GM19372 (cell line): Measurements from ENCODE around the gene ANKFY1.
"Not testable (repeated sequence)": the region's sequence is repeated elsewhere in the genome, so short reads cannot be mapped to it uniquely, and the experiment has no call there.

Source experiments
- ATAC-seq: cut with Tn5 transposase; IDR thresholded peaks from one replicate; pipeline ENCODE4 v1.9.1; 2021; ENCODE audit warnings: mild to moderate bottlenecking, low read depth, moderate library complexity; ENCODE audit not compliant: unreplicated experiment

ANKFY1 gene

DNA sequence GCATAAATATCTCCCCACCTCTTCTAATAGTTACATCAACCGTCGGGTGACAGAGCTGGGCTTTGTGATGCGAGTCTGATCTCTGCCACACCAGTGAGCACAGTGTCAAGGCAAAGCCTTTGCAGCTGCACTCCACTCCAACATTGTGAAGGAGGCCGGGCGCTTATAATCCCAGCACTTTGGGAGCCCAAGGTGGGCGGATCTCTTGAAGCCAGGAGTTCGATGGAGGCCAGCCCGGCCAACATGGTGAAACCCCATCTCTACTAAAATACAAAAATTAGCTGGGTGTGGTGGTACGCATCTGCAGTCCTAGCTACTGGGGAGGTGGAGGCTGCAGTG lies 101.8 kb downstream of the ANKFY1 start:
- ATAC-seq = no peak

GRCh38 chr17:4161192-4161966 lies 102.4 kb downstream of the ANKFY1 start:
- ATAC-seq = no peak

DNA sequence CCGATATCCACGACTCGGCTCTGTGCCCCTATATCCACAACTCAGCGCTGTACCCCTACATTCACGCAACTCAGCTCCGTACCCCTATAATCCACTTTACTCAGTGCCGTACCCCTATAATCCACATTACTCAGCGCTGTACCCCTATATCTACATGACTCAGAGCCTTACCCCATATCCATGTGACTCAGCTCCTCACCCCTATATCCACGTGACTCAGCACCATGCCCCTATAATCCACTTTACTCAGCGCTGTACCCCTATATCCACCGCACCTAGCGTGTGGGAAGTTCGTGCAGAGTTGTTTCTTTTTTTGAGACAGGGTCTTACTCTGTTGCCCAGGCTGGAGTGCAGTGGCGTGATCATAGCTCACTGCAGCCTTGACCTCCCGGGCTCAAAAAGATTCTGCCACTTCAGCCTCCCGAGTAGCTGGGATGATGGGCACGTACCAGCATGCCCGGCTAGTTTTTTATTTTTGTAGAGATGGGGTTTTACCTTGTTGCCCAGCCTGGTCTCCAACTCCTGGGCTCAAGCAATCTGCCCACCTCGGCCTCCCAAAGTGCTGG lies 103.4 kb downstream of the ANKFY1 start:
- ATAC-seq = no peak

DNA sequence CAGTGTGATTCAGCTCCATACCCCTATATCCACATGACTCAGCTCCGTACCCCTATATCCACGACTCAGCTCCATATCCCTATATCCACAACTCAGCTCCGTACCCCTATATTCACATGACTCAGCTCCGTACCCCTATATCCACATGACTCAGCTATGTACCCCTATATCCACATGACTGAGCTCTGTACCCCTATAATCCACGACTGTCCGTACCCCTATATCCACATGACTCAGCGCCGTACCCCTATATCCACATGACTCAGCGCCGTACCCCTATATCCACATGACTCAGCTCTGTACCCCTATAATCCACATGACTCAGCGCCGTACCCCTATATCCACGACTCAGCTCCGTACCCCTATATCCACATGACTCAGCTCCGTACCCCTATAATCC lies 104.0 kb downstream of the ANKFY1 start:
- ATAC-seq = no peak

DNA sequence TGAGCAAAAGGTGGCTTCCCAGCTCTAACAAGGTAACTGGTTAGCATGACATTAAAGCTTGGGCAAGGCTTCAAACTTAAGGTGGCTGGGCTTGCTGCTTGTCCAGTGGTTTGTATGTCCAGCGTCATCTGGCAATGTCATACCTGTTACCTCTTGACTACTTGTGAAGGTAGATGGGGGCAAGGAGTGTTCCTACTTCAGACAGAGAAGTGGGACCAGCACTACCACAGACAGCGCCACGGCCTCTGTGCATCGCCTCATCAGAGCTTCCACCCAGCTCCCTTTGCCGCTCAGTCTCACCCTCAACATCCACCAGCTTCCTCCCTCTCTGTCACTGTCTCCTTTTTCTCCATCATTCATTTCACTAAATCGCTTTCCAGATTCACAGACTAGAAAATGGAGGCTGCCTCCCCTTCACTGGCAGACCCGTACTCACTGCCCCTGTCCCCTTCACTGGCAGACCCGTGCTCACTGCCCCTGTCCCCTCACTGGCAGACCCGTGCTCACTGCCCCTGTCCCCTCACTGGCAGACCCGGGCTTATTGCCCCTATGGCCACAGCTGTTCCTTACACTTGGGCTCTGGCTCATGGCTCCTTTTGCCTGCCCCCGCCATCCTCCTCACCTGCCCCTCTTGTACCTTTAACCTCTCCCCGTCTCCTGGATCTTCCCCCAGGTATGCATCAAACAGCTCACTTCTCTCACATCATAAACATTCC lies 106.0 kb downstream of the ANKFY1 start:
- ATAC-seq = no peak

DNA sequence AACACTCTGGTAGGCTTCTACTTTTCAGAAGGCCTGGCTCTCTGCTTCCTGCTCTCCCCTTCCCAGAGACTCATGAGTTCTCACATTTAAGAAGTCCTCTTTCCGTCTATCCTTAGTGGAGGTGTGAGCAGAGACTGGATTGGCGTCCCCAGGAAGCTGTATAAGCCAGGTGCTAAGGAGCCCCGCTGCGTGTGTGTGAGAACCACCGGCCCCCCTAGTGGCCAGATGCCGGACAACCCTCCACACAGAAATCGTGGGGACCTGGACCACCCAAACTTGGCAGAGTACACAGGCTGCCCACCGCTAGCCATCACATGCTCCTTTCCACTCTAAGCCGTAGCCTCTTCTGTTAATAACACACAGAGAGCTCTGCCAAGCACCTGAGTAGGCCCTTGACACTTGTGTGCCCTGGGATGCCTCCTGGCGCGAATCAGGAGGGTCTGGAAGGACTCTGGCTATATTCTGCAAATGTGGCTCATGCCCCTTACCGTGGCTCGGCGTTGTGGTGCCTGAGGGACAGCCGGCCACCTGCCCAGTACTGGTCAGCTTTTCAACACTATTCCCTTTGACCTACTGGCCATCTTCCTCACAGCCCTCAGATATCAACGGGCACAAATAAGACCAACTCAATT lies 106.9 kb downstream of the ANKFY1 start:
- no peak for ATAC-seq

DNA sequence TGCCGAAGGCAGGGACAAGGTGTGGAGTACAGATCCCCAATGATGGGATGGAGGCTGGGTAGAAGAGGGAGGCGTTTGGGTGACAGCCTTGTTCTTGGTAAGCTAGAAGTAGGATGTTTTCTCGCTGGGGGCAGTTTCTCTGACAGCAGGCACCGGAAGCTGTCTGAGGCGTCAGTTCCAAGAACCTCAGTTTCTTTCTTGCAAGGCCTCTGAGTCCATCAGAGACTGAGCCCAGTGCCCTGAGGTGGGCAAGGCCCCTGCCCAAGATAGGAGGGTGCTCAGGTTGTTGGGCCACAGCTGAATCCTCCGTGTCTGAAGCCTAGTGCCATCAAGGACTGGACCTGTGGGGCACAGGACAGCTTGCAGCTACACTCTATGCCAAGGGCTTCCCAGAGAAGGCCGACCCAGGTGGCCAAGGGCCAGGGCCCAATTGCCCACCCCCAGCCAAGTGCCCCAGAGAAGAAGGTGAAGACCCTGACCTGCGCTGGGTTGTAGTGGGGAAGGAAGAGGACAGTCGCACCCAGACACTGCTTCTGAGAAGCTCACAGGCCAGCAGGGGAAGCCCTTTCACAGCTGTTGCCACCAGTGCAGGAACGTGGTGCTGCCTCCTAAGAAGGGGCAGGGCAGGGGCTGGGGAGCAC lies 107.7 kb downstream of the ANKFY1 start:
- ATAC-seq = no peak

- no peak for ATAC-seq
Observed at GRCh38 chr17:4154201-4154600, 109.6 kb downstream of the ANKFY1 start.

GRCh38 chr17:4152471-4152870 lies 111.3 kb downstream of the ANKFY1 start:
- ATAC-seq = no peak

DNA sequence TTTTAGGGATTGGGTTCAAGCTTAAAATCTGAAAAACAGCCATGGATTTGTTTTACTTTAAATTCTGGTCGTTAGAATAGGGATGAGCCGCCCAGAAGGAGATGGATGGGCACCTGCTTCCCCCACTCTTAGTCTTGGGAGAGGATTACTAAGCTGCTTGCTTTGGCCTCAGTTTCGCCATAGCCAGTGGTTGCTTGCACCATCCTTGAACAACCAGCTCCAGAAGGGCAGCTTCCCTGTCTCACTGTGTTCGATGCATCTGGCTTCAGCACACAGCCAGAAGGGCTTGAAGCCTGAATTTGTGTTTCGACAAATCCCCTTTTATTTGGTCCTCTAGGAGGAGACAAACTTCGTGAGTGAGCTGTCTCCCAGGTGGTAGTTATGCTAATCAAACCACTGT lies 113.7 kb downstream of the ANKFY1 start:
- no peak for ATAC-seq

DNA sequence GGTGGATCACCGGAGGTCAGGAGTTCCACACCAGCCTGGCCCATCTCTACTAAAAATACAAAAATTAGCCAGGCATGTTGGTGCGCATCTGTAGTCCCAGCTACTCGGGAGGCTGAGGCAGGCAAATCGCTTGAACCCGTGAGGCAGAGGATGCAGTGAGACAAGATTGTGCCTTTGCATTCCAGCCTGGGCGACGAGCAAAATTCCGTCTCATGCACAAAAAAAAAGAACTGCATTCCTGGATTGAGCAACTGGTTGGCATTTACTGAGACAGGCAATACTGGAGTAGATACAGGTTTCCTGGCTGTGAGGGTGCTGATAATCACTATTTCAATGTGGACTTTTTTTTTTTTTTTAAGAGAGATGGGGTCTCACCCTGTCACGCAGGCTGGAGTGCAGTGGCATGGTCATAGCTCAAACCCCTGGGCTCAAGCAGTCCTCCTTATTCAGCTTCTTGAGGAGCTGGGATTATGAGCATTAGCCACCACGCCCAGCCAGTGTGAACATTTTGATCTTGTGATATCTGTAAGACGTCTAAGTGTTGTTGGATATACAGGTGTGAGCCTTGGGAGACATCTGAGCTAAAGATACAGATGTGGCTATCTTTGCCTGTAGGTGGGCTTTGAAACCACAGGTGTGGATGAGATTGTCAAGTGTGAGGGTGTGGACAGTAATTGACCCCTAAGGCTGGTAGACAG lies 115.0 kb downstream of the ANKFY1 start:
- no peak for ATAC-seq

DNA sequence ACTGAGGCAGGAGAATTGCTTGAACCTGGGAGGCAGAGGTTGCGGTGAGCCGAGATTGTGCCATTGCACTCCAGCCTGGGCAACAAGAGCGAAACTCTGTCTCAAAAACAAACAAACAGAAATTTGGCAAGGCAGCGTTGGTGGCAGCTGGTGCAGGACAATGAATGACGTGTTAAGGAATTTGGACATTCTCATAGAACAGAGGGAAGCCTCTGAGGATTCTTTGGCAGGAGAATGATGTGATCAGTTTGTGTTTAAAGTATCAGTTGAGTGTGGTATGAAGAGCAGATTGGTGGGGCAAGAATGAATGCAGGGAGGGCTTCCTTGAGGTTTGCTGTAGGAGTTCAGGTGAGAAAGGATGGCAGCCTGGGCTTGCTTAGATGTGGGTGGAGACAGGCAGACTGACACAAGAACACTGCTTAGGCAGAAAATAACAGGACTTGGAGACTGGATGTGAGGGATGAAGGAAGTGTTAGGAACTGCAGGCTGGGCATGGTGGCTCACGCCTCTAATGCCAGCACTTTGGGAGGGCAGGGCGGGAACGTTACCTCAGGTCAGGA lies 115.9 kb downstream of the ANKFY1 start:
- no peak for ATAC-seq

DNA sequence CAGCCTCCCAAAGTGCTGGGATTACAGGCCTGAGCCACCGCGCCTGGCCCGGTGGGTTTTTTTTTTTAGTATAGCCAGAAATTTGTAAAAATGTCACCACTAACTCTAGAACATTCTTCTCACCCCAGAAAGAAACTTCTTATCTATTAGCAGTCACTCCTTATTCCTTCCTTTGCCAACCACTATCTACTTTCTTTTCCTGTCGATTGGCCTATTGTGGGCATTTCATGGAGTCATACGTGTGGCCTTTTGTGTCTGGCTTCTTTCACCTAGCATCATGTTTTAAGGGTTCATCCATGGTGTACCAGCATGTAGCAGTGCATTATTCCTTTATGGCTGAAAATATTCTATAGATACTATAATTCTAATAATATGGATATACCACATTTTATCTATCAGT lies 117.1 kb downstream of the ANKFY1 start:
- no peak for ATAC-seq

- ATAC-seq = no peak
Observed at GRCh38 chr17:4144422-4144747, 119.4 kb downstream of the ANKFY1 start.

- peak; percentile 58 for ATAC-seq
Observed at GRCh38 chr17:4143563-4144421, 120.0 kb downstream of the ANKFY1 start.

GRCh38 chr17:4142107-4142900 lies 121.5 kb downstream of the ANKFY1 start:
- peak; percentile 10 for ATAC-seq

DNA sequence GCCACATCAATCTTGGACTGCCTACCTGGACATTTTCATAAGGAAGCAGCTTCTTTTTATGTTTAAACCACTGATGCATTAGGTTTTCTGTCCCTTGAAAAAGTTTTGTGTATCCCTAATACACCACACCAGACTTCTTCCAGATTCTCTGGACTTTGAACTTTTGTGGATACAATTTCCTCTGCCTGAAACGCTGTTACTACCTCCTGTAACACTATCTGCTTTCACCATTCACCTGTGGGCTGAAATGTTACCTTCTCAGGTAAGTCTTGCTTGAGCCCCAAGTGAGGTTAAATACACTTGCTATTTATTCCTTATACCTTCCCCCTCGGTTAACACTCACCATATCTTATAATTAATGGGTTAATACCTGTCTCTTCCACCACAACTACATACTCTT lies 123.7 kb downstream of the ANKFY1 start:
- ATAC-seq = no peak

- ATAC-seq = not testable (repeated sequence)
Observed at GRCh38 chr17:4138906-4139526, 124.8 kb downstream of the ANKFY1 start.
